Karpas-422 (cell line): ENCODE data around the gene TBC1D7. TPM values are rescaled to one million over a fixed set of nuclear protein-coding genes. Genes with fewer than 3 reads are reported as not detected.

Experiments used
- DNase-seq: peaks from one replicate; pipeline ENCODE4 v3.0.0-alpha.2; 2015
- H2AFZ ChIP-seq: fragments of 200-600 bp; sonication (generic); 2 replicates; pipeline ENCODE4 v1.6.1; 2014; ENCODE audit warnings: antibody characterized with exemption, low read length, mixed read lengths
- H3K27ac ChIP-seq: fragments of 200-600 bp; sonication (generic); 2 replicates; pipeline ENCODE4 v1.5.1; 2014; ENCODE audit warnings: mild to moderate bottlenecking, low read length, moderate library complexity
- H3K27me3 ChIP-seq: fragments of 200-600 bp; sonication (generic); 2 replicates; pipeline ENCODE4 v1.6.1; 2014; ENCODE audit warnings: low read length, mixed read lengths
- H3K36me3 ChIP-seq: fragments of 200-600 bp; sonication (generic); 2 replicates; pipeline ENCODE4 v1.6.1; 2014; ENCODE audit warnings: low read length, mixed read lengths; ENCODE audit not compliant: insufficient read depth
- H3K4me1 ChIP-seq: fragments of 200-600 bp; sonication (generic); 2 replicates; pipeline ENCODE4 v1.6.1; 2014; ENCODE audit warnings: mild to moderate bottlenecking, low read length, mixed read lengths
- H3K4me2 ChIP-seq: fragments of 200-600 bp; sonication (generic); 2 replicates; pipeline ENCODE4 v1.6.1; 2014; ENCODE audit warnings: low read length, low read depth, mild to moderate bottlenecking; ENCODE audit not compliant: poor library complexity, severe bottlenecking
- H3K4me3 ChIP-seq: fragments of 200-600 bp; sonication (generic); 2 replicates; pipeline ENCODE4 v1.5.1; 2014; ENCODE audit warnings: mild to moderate bottlenecking, antibody characterized with exemption, low read length, mixed read lengths
- H3K79me2 ChIP-seq: fragments of 200-600 bp; sonication (generic); 2 replicates; pipeline ENCODE4 v1.6.1; 2014; ENCODE audit warnings: mild to moderate bottlenecking, low read length, mixed read lengths
- H3K9ac ChIP-seq: fragments of 200-600 bp; sonication (generic); 2 replicates; pipeline ENCODE4 v1.6.0; 2014; ENCODE audit warnings: low read length
- H3K9me2 ChIP-seq: fragments of 200-600 bp; sonication (generic), shearing (Covaris generic); replicated peaks from 2 replicates; pipeline ENCODE4 v1.6.0; 2014; ENCODE audit warnings: mild to moderate bottlenecking, low read length, moderate library complexity; ENCODE audit not compliant: insufficient read depth
- H3K9me3 ChIP-seq: fragments of 300-700, 200-600 bp; sonication (generic); 2 replicates; pipeline ENCODE4 v1.6.1; 2014; ENCODE audit warnings: low read length, mixed read lengths
- H4K20me1 ChIP-seq: fragments of 200-600 bp; sonication (generic); 2 replicates; pipeline ENCODE4 v1.6.1; 2014; ENCODE audit warnings: mild to moderate bottlenecking, antibody characterized with exemption, low read length, low read depth; ENCODE audit not compliant: insufficient read depth
- total RNA-seq: library from RNA; depleted of rRNA; stranded (reverse); fragments of >200 nt; shearing (Covaris generic); gene quantifications from 2 replicates; pipeline ENCODE4 v1.2.3, GENCODE V29; 2014; ENCODE audit warnings: low replicate concordance

The TBC1D7 gene
- total RNA-seq, 1 experiment from 2014 or later = 28.6 TPM

DNA sequence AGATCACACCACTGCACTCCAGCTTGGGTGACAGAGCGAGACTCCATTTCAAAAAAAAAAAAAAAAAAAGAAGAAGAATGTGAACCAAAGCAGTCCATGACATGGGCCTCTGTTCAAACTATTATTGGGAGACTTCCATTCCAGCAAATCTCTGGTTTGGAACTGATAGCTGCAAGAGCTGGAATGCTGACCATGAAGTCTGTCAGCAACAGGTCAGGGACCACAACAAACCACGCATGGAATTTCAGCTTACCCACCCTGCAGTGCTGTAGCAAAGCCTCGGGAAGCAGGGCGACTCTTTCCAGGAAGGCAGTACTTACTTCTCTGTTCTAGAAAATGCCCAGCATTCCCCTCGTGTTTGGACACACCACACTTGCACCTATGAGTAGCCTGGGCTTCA is 34.1 kb upstream of the TBC1D7 start:
- no peaks in the 10 kb centered on the region for H3K27me3 ChIP-seq
- H3K9ac ChIP-seq = no peak overlapping the region
- H3K9me2 ChIP-seq = no peaks in the 10 kb centered on the region
- no peak overlapping the region for H3K4me3 ChIP-seq
- no peaks in the 10 kb centered on the region for H3K9me3 ChIP-seq
- H3K36me3 ChIP-seq = no peaks in the 10 kb centered on the region
- H3K79me2 ChIP-seq = peaks cover 7% of the 10 kb centered on the region
- H2AFZ ChIP-seq = no peak overlapping the region
- DNase-seq = no peak
- H3K4me2 ChIP-seq = no peak overlapping the region
- no peaks in the 10 kb centered on the region for H4K20me1 ChIP-seq
- H3K4me1 ChIP-seq = peaks cover 44% of the 10 kb centered on the region
- H3K27ac ChIP-seq = no peak overlapping the region

DNA sequence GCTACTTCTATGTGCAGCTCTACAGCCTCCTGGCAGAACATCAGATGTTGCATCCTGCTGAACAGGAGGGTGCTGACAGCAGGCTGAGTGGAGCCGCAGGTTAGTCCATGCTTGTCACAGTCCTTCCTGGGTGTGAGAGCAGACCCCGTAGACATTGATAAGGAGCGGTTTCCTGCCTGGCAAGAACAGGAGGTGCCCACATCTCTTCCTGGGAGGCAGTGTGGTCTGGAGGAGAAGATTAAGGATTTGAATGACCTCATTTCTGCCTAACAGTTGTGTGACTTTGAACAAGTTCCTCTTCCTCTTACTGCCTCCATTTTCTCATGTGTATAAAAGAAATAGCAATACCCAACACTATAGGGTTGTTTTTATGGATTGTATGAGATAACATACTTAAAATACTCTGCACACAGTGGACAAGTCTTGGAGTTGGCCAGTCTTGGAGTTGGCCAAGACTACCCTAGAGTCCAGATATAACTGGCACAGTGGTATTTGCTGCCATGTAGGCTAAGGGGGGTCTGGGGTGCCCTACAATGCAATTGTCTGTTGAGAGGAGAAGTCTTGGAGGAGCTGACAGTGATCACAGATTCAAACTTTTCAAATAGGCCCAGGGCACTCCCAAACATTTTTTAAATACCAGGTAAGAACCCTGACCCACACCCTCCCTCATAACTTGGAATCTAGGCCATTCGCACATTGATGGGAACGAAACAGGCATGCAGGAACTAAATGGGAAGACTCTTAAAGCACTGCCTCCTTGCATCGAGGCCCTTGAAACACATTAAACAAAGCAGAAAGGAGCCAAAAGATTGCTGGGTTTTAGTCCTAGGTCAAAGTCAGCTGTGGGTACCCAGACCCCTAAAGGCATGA is 32.6 kb upstream of the TBC1D7 start:
- H3K4me1 ChIP-seq = peaks cover 54% of the 10 kb centered on the region
- H4K20me1 ChIP-seq = no peaks in the 10 kb centered on the region
- no peaks in the 10 kb centered on the region for H3K9me3 ChIP-seq
- H3K79me2 ChIP-seq = 0 out of 2 replicates have a peak, but pooled peaks cover 2% of the 10 kb centered on the region
- H3K9me2 ChIP-seq = no peaks in the 10 kb centered on the region
- DNase-seq = no peak
- no peaks in the 10 kb centered on the region for H3K27me3 ChIP-seq
- no peak overlapping the region for H3K4me2 ChIP-seq
- H3K27ac ChIP-seq = peak overlapping the region; percentile 64
- no peaks in the 10 kb centered on the region for H3K36me3 ChIP-seq
- H3K9ac ChIP-seq = no peak overlapping the region
- no peak overlapping the region for H3K4me3 ChIP-seq
- H2AFZ ChIP-seq = no peak overlapping the region

DNA sequence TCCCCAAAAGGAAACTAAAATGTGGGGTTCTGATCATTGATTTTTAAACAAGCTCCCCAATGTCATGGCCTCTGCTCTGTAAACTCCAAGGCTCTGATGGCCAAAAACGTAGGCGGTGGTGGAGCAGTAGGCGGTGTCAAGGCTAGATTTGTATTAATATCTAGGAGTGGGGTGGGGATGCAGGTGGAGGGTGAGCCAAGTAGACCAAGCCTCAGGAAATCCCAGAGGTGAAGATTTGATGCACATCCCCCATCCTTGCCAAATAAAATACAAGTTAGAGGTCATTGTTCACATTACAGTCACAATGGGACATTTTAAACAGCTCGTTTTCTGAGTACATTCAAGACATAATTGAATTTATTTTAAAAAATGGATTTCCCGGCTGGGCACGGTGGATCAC is 30.9 kb upstream of the TBC1D7 start:
- no peaks in the 10 kb centered on the region for H3K9me3 ChIP-seq
- H3K27me3 ChIP-seq = no peaks in the 10 kb centered on the region
- H3K4me1 ChIP-seq = peaks cover 71% of the 10 kb centered on the region
- peak overlapping the region; percentile 98 for H3K27ac ChIP-seq
- no peak overlapping the region for H3K9ac ChIP-seq
- 0 out of 2 replicates have a peak, but pooled peaks cover 2% of the 10 kb centered on the region for H3K79me2 ChIP-seq
- DNase-seq = no peak
- no peaks in the 10 kb centered on the region for H3K9me2 ChIP-seq
- H3K4me3 ChIP-seq = no peak overlapping the region
- H3K36me3 ChIP-seq = no peaks in the 10 kb centered on the region
- no peak overlapping the region for H2AFZ ChIP-seq
- H3K4me2 ChIP-seq = peak overlapping the region; percentile 85
- no peaks in the 10 kb centered on the region for H4K20me1 ChIP-seq

DNA sequence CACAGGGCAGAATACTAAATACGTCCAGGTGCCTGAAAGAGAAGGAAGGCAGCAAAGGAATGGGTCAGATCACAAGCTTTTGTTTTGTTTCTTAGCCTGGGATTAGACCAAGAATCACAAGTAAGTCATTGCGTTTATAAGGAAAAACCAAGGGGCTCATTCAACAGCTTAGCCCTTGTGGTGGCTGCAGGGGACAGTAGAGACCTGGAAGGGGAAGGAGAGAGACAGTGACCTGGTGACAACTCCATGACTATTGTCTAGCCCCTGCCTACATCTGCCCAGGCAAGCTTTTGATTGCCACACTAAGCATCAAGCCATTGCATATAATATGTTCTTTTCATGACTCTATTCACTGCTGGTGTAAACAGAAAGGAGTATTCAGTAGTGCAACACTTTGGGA is 30.2 kb upstream of the TBC1D7 start:
- H3K79me2 ChIP-seq = no peaks in the 10 kb centered on the region
- no peaks in the 10 kb centered on the region for H3K27me3 ChIP-seq
- H3K36me3 ChIP-seq = no peaks in the 10 kb centered on the region
- peak overlapping the region; percentile 85 for H3K4me2 ChIP-seq
- H3K4me3 ChIP-seq = no peak overlapping the region
- no peaks in the 10 kb centered on the region for H3K9me2 ChIP-seq
- peak overlapping the region; percentile 23 for H3K9ac ChIP-seq
- peak overlapping the region; percentile 98 for H3K27ac ChIP-seq
- no peak overlapping the region for H2AFZ ChIP-seq
- H3K9me3 ChIP-seq = no peaks in the 10 kb centered on the region
- H4K20me1 ChIP-seq = no peaks in the 10 kb centered on the region
- H3K4me1 ChIP-seq = peaks cover 78% of the 10 kb centered on the region
- DNase-seq = no peak

DNA sequence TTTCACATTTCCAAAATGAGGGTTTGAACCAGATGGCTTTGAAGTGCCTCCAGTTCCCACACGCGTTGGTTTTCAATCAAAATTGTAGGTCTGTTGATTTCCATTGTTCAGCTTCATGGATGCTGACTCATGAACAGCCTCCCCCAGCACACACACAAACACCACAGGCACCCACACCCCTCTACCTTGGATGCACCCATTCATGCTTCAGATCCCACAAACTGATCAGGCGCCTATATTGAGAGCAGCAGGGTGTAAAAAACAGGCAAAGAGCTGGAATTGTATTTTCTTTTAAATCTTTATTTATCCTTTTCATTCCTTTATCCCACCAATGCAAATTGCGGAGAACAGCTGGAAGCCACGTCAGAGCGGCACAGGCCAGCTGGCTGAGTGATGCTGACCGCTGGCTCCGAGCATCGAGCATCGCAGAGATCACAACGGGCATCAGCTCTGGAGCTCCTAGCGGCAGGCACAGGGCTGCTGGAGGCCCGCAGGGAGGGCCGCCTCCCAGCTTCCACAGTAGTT is 29.3 kb upstream of the TBC1D7 start:
- no peaks in the 10 kb centered on the region for H3K9me2 ChIP-seq
- peak overlapping the region; percentile 69 for H3K9ac ChIP-seq
- H3K4me3 ChIP-seq = peak overlapping the region; percentile 63; the same call in 1 of the 2 replicates
- peaks cover 83% of the 10 kb centered on the region for H3K4me1 ChIP-seq
- no peaks in the 10 kb centered on the region for H3K27me3 ChIP-seq
- peak overlapping the region; percentile 85 for H3K4me2 ChIP-seq
- no peaks in the 10 kb centered on the region for H3K36me3 ChIP-seq
- DNase-seq = peak; percentile 58
- no peak overlapping the region for H2AFZ ChIP-seq
- no peaks in the 10 kb centered on the region for H4K20me1 ChIP-seq
- H3K79me2 ChIP-seq = no peaks in the 10 kb centered on the region
- H3K9me3 ChIP-seq = no peaks in the 10 kb centered on the region
- peak overlapping the region; percentile 98 for H3K27ac ChIP-seq

DNA sequence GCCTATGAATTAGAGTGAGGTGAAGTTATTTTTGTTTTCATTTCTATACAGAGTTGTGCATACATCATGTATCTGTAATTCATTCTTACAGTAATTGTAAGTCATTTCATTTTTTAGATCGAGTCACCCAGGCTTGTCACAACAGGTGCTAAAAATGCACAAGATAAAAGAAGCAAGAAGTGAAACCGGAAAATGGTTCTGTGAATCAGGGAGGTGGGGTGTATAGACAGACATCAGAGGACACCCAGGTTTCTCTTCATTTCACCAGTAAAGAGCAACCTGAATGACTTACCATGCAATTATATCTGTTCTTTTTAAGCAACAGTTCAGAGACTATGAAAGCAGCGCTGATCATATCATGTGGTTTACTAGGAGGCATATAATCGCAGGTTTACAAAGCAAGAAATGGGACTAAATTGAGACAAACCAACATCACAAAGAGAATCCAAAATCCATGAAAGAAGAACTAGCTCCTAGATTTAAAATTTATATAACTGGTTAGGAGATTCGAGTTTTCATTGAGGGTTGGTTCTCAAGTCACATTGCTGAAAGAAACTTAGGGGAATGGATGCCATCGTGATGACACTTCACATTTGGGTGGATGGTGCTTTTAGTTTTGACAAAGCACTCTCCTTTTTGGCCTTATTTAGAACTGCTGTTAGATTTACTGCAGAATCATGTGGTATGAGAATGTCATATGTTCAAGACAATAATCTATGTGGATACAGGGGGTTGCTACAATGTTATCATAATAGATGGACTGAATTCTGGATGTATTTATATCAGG is 27.9 kb upstream of the TBC1D7 start:
- Histone ChIP-seq H2AFZ (no peak overlapping the region), H3K9me2 (no peaks in the 10 kb centered on the region), H3K9ac (peak overlapping the region; percentile 69), H3K4me2 (peak overlapping the region; percentile 85), H3K79me2 (no peaks in the 10 kb centered on the region), H3K4me3 (peak overlapping the region; percentile 63), H3K27me3 (no peaks in the 10 kb centered on the region), H3K27ac (peak overlapping the region; percentile 98), H3K36me3 (no peaks in the 10 kb centered on the region), H4K20me1 (no peaks in the 10 kb centered on the region), H3K9me3 (no peaks in the 10 kb centered on the region), H3K4me1 (peaks cover 80% of the 10 kb centered on the region)
- DNase-seq = peak; percentile 94

DNA sequence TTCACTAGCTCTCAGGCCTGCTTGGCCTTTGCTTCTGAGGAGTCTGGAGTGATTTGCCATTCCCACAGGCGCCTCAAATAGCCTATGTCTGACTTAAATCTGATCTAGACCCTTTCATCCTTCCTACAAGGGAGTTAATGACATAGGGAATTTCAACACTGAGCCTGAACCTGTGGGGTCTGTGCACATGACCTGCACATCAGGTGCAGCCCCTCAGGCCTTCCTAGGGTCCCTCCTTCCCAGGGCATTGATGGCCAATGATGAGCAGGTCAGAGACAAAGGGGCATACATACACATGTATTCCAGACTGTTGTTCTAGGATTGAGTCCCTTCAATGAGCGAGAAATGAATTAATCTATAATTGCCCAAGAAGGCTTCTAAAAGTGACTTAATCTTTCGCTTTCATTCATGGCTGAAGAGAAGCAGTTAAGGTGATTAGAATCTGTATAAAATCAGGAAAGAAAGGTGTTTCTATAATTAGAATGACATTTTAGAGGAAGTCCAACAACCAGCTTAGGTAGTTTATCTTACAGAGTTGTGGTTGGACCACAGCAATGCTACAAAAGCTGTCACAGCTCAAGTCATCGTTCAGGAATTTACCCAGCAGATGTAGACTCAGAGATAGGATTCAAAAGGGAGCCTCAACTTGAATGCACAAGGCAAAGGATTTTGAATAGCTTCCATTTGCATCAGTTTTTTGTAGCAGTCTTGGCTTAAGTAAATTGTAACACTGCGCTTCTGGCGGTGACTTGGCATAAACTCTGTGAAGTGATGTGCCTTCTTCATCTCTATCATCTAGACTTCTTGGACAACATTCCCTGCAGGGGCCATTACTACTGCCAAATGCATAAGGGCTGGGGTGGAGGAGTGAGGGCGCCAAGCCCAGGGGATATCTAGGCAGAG is 27.0 kb upstream of the TBC1D7 start:
- Histone ChIP-seq H3K27me3 (no peaks in the 10 kb centered on the region), H3K27ac (peak overlapping the region; percentile 98), H3K4me3 (peak overlapping the region; percentile 63), H4K20me1 (no peaks in the 10 kb centered on the region), H3K4me2 (peak overlapping the region; percentile 85), H3K9ac (peak overlapping the region; percentile 66), H3K79me2 (no peaks in the 10 kb centered on the region), H3K36me3 (no peaks in the 10 kb centered on the region), H2AFZ (no peak overlapping the region), H3K9me2 (no peaks in the 10 kb centered on the region), H3K9me3 (no peaks in the 10 kb centered on the region), H3K4me1 (peaks cover 71% of the 10 kb centered on the region)
- peak; percentile 71 for DNase-seq
